ENCODE measurements around the gene DLX1. TPM values are rescaled to one million over a fixed set of nuclear protein-coding genes. Genes with fewer than 3 reads are reported as not detected.

DLX1 gene
- polyA plus RNA-seq, 3 donors = 0.05 TPM; not detected in 2

DNA sequence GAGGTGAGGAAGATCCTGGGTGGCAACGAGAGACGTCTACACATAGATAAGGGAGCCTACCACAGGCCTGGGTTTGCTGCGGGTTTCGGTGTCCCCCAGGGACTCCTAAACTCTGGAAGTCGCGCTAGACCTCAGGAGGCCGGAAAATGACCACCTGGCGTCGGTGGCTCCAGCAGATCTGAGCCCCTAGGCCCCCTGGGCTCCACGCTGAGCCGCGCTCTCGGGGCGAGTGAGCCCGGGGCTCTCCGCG is 987 bp upstream of the DLX1 start:
- Histone ChIP-seq H3K36me3 (replicated peaks in 1 of 2; ENCODE audit: control insufficient read depth in 1 of 2, insufficient read depth in 2 of 2, low read length in 2 of 2) (no peaks in the 10 kb centered on the region), H2AFZ (ENCODE audit: insufficient read depth, low read depth, low read length, poor library complexity, severe bottlenecking) (peak overlapping the region; percentile 80), H3K4me2 (replicated peaks; ENCODE audit: extremely low read depth, low read length, poor library complexity, severe bottlenecking) (peak overlapping the region; percentile 98), H3K4me3 (replicated peaks in 1 of 3; ENCODE audit: low read depth in 2 of 3, low read length in 3 of 3) (peak overlapping the region; percentile 20 to 81 (median 53)), H3K27me3 (ENCODE audit: control insufficient read depth in 2 of 2, insufficient read depth in 2 of 2, low read length in 2 of 2) (peaks cover 90 to 100% of the 10 kb centered on the region in 2 donors), H3K4me1 (ENCODE audit: control insufficient read depth in 1 of 2, insufficient read depth in 2 of 2, low read length in 2 of 2) (peaks cover 76 to 82% of the 10 kb centered on the region in 2 donors), H3K9me3 (replicated peaks in 1 of 2; ENCODE audit: control insufficient read depth in 1 of 2, insufficient read depth in 1 of 2, low read length in 2 of 2) (peaks cover 20 to 70% of the 10 kb centered on the region in 2 donors), H3K27ac (ENCODE audit: low read depth in 1 of 2, low read length in 2 of 2) (no peak overlapping the region), H4K20me1 (ENCODE audit: insufficient read depth, low read length) (peaks cover 22% of the 10 kb centered on the region), H3K79me2 (ENCODE audit: insufficient read depth, low read length) (no peaks in the 10 kb centered on the region), H3K9ac (ENCODE audit: insufficient read depth, low read length, poor library complexity, severe bottlenecking) (peak overlapping the region; percentile 38)
- Mint-ChIP-seq H3K27me3 (ENCODE audit: low read depth in 3 of 3) (peaks cover 96 to 100% (median 98%) of the 10 kb centered on the region in 3 donors), H3K4me1 (peaks cover 84% of the 10 kb centered on the region), H3K36me3 (peaks cover 24 to 36% of the 10 kb centered on the region in 2 donors), H3K27ac (peak overlapping the region in 1 of 7 donors; percentile 11), H3K4me3 (peak overlapping the region; percentile 82 to 91), H3K9me3 (peaks cover 0 to 82% (median 56%) of the 10 kb centered on the region in 7 donors)
- intact Hi-C loops (cut with micrococcal nuclease) = loop anchor here in 1 of 2 donors (2.0 kb wide), 1 partner anchor 18 kb away; the partner anchor contains the start of gene DLX2
- DNase-seq = no peak
- 2% methylated on average over 17 of the region's 17 CpGs for WGBS (ENCODE audit: insufficient coverage)
- TF ChIP-seq CTCF (IDR thresholded peaks at IDR 0.05) = no peak

DNA sequence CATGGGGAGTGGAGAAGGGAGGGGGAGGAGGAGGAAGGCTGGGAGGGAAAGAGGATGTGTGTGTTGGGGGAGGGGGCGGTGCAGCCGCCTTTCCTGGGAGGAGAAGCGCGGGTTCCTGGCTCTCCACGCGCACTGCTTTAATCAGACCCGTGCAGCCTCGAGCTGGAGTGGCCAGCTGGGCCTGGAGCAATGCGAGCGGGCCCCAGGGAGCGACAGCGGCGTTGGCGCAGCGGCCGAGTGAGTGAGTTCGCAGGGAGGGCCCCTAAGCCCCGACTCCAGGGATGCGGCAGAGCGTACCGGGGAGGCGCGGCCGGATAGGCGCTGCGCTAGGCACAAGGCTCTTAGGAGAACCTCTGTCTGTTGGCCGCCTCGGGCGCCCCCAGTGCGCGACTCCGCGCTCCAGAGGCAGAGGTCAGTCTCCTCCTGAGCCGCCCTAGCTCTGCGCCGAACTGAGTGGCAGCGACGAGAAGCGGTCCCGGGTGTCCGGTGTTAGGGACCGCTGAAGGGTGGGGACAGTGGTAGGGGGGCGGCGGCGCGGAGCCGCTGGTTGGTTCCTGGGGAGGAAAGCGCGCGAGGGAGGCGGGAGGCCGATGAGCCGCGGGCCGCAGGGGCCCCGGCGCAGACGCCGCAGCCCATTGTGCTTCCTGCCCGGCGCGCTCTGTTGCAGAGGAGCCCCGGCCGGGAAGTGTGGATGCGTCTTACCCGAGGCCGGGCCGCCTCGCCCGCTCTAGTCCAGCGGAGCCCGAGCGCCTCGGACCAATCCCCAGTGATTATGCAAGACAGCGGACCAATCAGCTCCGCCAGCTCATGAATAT is 455 bp upstream of the DLX1 start:
- Mint-ChIP-seq H3K27me3 (ENCODE audit: low read depth in 3 of 3) (peaks cover 96 to 100% (median 99%) of the 10 kb centered on the region in 3 donors), H3K9me3 (peaks cover 0 to 84% (median 58%) of the 10 kb centered on the region in 7 donors), H3K27ac (peak overlapping the region in 1 of 7 donors; percentile 79), H3K4me1 (peaks cover 82% of the 10 kb centered on the region), H3K4me3 (peak overlapping the region; percentile 82 to 91), H3K36me3 (peaks cover 24 to 34% of the 10 kb centered on the region in 2 donors)
- Histone ChIP-seq H3K9ac (ENCODE audit: insufficient read depth, low read length, poor library complexity, severe bottlenecking) (peak overlapping the region; percentile 38), H3K9me3 (replicated peaks in 1 of 2; ENCODE audit: control insufficient read depth in 1 of 2, insufficient read depth in 1 of 2, low read length in 2 of 2) (peaks cover 20 to 75% of the 10 kb centered on the region in 2 donors), H3K27me3 (ENCODE audit: control insufficient read depth in 2 of 2, insufficient read depth in 2 of 2, low read length in 2 of 2) (peaks cover 90 to 100% of the 10 kb centered on the region in 2 donors), H4K20me1 (ENCODE audit: insufficient read depth, low read length) (peaks cover 22% of the 10 kb centered on the region), H3K36me3 (replicated peaks in 1 of 2; ENCODE audit: control insufficient read depth in 1 of 2, insufficient read depth in 2 of 2, low read length in 2 of 2) (no peaks in the 10 kb centered on the region), H2AFZ (ENCODE audit: insufficient read depth, low read depth, low read length, poor library complexity, severe bottlenecking) (peak overlapping the region; percentile 80), H3K4me1 (ENCODE audit: control insufficient read depth in 1 of 2, insufficient read depth in 2 of 2, low read length in 2 of 2) (peaks cover 74 to 81% of the 10 kb centered on the region in 2 donors), H3K4me2 (replicated peaks; ENCODE audit: extremely low read depth, low read length, poor library complexity, severe bottlenecking) (peak overlapping the region; percentile 98), H3K4me3 (replicated peaks in 1 of 3; ENCODE audit: low read depth in 2 of 3, low read length in 3 of 3) (peak overlapping the region; percentile 20 to 81 (median 53)), H3K79me2 (ENCODE audit: insufficient read depth, low read length) (no peaks in the 10 kb centered on the region), H3K27ac (ENCODE audit: low read depth in 1 of 2, low read length in 2 of 2) (no peak overlapping the region)
- no peak for TF ChIP-seq CTCF (IDR thresholded peaks at IDR 0.05)
- intact Hi-C loops (cut with micrococcal nuclease) = loop anchor here in 1 of 2 donors (2.0 kb wide), 1 partner anchor 18 kb away; the partner anchor contains the start of gene DLX2
- DNase-seq = peak; percentile 88 to 93 (median 93)
- under 1% methylated on average over 76 of the region's 76 CpGs for WGBS (ENCODE audit: insufficient coverage)
